HFFc6 (cell line): ENCODE results near the gene PTH1R. TPM values are rescaled to one million over a fixed set of nuclear protein-coding genes. Genes with fewer than 3 reads are reported as not detected.

Source experiments
- DNase-seq: peaks from one replicate; pipeline ENCODE4 v3.0.0-alpha.2; 2018
- H3K27ac Mint-ChIP-seq: 2 replicates; pipeline ENCODE4 v1.8.0; 2020; ENCODE audit warnings: mild to moderate bottlenecking, mixed read lengths
- H3K27me3 Mint-ChIP-seq: 2 replicates; pipeline ENCODE4 v1.8.0; 2021; ENCODE audit warnings: mild to moderate bottlenecking, moderate library complexity, mixed read lengths; ENCODE audit not compliant: insufficient read depth
- H3K36me3 Mint-ChIP-seq: 2 replicates; pipeline ENCODE4 v1.8.0; 2021; ENCODE audit warnings: low read depth, mixed read lengths
- H3K4me1 Mint-ChIP-seq: 2 replicates; pipeline ENCODE4 v1.8.0; 2020; ENCODE audit warnings: low read depth, mixed read lengths
- H3K4me3 Mint-ChIP-seq: 2 replicates; pipeline ENCODE4 v1.8.0; 2020; ENCODE audit warnings: mild to moderate bottlenecking, moderate library complexity, mixed read lengths
- H3K9me3 Mint-ChIP-seq: 2 replicates; pipeline ENCODE4 v1.8.0; 2020; ENCODE audit warnings: mild to moderate bottlenecking, mixed read lengths
- total RNA-seq, 6 experiments: library from RNA; stranded (reverse); fragmentation: NEBNext Ultra II Directional; extraction: Animal tissue kit (Norgen Biotek cat#: 25700); gene quantifications; 2 replicates in 1 of 6; 3 replicates in 5 of 6; pipeline ENCODE4 v1.2.3, GENCODE V29; 2021
- TF ChIP-seq, protein P1 (sequence below): fragments of 200-600 bp; sonication (generic); IDR thresholded peaks from 2 replicates; pipeline ENCODE4 v1.5.0; 2021; ENCODE audit warnings: antibody characterized with exemption, mild to moderate bottlenecking

PTH1R gene
- total RNA-seq, 6 experiments from 2014 or later = 0.09 to 1.4 (median 0.85) TPM; not detected in 1

DNA sequence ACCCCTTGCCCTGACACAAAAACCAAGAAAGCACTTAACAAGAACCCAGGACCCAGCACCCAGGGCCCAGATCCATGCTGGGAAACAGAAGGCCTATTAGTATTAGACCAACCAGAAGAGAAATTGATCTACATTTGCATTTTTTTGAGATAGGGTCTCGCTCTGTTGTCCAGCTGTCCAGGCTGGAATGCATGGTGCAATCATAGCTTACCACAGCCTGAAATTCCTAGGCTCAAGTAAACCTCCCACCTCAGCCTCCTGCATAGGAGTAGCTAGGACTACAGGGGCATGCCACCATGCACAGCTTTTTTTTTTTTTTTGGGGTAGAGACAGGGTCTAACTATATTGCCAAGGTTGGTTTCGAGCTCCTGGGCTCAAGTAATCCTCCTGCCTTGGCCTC is 72.7 kb downstream of the PTH1R start:
- no peaks in the 10 kb centered on the region for H3K9me3 Mint-ChIP-seq
- H3K27ac Mint-ChIP-seq = no peak overlapping the region
- H3K36me3 Mint-ChIP-seq = peaks cover 13% of the 10 kb centered on the region
- no peak overlapping the region for H3K4me3 Mint-ChIP-seq
- H3K27me3 Mint-ChIP-seq = no peaks in the 10 kb centered on the region; the same call in 1 of the 2 replicates
- no peak for DNase-seq
- H3K4me1 Mint-ChIP-seq = peaks cover 79% of the 10 kb centered on the region
- TF ChIP-seq, protein P1, sequence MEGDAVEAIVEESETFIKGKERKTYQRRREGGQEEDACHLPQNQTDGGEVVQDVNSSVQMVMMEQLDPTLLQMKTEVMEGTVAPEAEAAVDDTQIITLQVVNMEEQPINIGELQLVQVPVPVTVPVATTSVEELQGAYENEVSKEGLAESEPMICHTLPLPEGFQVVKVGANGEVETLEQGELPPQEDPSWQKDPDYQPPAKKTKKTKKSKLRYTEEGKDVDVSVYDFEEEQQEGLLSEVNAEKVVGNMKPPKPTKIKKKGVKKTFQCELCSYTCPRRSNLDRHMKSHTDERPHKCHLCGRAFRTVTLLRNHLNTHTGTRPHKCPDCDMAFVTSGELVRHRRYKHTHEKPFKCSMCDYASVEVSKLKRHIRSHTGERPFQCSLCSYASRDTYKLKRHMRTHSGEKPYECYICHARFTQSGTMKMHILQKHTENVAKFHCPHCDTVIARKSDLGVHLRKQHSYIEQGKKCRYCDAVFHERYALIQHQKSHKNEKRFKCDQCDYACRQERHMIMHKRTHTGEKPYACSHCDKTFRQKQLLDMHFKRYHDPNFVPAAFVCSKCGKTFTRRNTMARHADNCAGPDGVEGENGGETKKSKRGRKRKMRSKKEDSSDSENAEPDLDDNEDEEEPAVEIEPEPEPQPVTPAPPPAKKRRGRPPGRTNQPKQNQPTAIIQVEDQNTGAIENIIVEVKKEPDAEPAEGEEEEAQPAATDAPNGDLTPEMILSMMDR = no peak

DNA sequence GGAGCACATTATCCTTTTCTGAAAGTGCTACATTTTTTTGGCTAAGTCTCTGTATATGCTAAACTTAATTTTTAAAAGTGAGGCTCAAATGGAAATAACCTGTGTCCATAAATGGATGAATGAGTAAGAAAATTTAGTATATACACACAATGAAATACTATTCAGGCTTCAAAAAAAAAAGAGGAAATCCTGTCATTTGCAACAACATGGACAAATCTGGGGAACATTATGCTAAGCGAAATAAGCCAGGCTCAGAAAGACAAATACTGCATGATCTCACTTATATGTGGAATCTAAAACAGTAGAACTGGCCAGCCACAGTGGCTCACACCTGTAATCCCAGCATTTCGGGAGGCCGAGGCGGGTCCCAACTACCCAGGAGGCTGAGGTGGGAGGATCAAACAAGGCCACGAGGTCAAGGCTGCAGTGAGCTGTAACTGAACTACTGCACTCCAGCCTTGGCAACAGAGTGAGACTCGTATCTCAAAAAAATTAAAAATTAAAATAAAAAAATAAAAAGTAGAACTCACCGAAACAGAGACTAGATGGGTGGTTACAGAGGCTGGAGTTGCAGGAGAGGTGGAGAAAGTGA is 73.2 kb downstream of the PTH1R start:
- peaks cover 79% of the 10 kb centered on the region for H3K4me1 Mint-ChIP-seq
- DNase-seq = no peak

DNA sequence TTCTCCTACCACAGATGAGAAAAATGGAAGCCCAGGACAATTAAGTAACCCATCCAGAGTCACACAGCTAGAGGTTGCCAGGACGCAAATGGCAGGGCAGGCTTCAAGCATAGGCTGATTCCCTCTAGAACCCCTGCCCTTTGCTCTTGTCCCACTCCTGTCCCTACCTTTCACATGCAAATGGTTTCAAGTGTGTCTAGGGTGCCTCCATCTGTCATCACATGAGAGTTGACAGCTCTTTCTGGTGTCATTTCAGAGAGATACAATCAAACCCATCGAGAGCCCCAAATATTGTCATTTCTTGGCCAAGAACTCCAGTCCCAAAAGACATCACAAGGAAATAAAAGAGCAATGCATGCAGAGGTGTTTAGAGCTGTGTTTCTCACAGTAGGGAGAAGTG is 75.3 kb downstream of the PTH1R start:
- no peak for DNase-seq

More for the DNA sequence above, 73.2 kb downstream of the PTH1R start:
- H3K9me3 Mint-ChIP-seq = no peaks in the 10 kb centered on the region
- H3K27me3 Mint-ChIP-seq = no peaks in the 10 kb centered on the region; the same call in 1 of the 2 replicates
- no peak overlapping the region for H3K4me3 Mint-ChIP-seq
- H3K36me3 Mint-ChIP-seq = peaks cover 7% of the 10 kb centered on the region
- TF ChIP-seq, protein P1 = no peak
- H3K27ac Mint-ChIP-seq = no peak overlapping the region

More for the DNA sequence above, 75.3 kb downstream of the PTH1R start:
- no peaks in the 10 kb centered on the region; the same call in 1 of the 2 replicates for H3K27me3 Mint-ChIP-seq
- peaks cover 61% of the 10 kb centered on the region for H3K4me1 Mint-ChIP-seq
- peaks cover 4% of the 10 kb centered on the region for H3K36me3 Mint-ChIP-seq
- no peak overlapping the region for H3K4me3 Mint-ChIP-seq
- H3K27ac Mint-ChIP-seq = no peak overlapping the region
- TF ChIP-seq, protein P1 = no peak
- H3K9me3 Mint-ChIP-seq = no peaks in the 10 kb centered on the region

Other genes with a start within 250 kb of the PTH1R start
- 1 to 10 TPM; 1.7 to 3.9 (median 2.4) TPM for gene ALS2CL, start 184.0 kb upstream of the PTH1R start, total RNA-seq
- not detected for gene TMIE, start 176.3 kb upstream of the PTH1R start, total RNA-seq
- gene PRSS50, start 159.9 kb upstream of the PTH1R start, total RNA-seq = not detected
- gene MYL3, start 14.3 kb upstream of the PTH1R start, total RNA-seq = under 1 TPM in 2 of 6 experiments, not detected in 4; 0.30 to 0.31 TPM
- gene CCDC12, start 99.0 kb downstream of the PTH1R start, total RNA-seq = 10 to 100 TPM; 21.3 to 27.9 (median 27.2) TPM
- 1 to 10 TPM; 5.3 to 7.6 (median 5.8) TPM for gene NBEAL2, start 101.9 kb downstream of the PTH1R start, total RNA-seq